HG02678 (cell line): ENCODE measurements around the gene AOPEP.

Source experiments
- ATAC-seq: cut with Tn5 transposase; IDR thresholded peaks from one replicate; pipeline ENCODE4 v1.9.1; 2021; ENCODE audit warnings: mild to moderate bottlenecking, moderate library complexity; ENCODE audit not compliant: unreplicated experiment

Gene AOPEP

GRCh38 chr9:95127249-95128176 is 401.0 kb downstream of the AOPEP start:
- peak; percentile 69 for ATAC-seq

- ATAC-seq, result no peak
Observed at GRCh38 chr9:95128177-95128524, 401.7 kb downstream of the AOPEP start.

- no peak for ATAC-seq
Observed at GRCh38 chr9:95129476-95130291, 403.2 kb downstream of the AOPEP start.

- no peak for ATAC-seq
Observed at GRCh38 chr9:95130484-95130883, 404.0 kb downstream of the AOPEP start.

- ATAC-seq, result no peak
Observed at GRCh38 chr9:95131023-95131943, 404.8 kb downstream of the AOPEP start.

- ATAC-seq, result no peak
Observed at GRCh38 chr9:95132366-95133324, 406.1 kb downstream of the AOPEP start.

- ATAC-seq, result no peak
Observed at GRCh38 chr9:95133325-95133705, 406.8 kb downstream of the AOPEP start.

GRCh38 chr9:95134457-95134881 is 408.0 kb downstream of the AOPEP start:
- ATAC-seq, result no peak

- no peak for ATAC-seq
Observed at GRCh38 chr9:95135756-95136155, 409.3 kb downstream of the AOPEP start.
